GM12874 (cell line): ENCODE measurements around the gene KLHL2.

ENCODE experiments used
- TF ChIP-seq, protein P1 (sequence below): IDR thresholded peaks from 2 replicates; pipeline ENCODE4 v1.5.1; 2011; ENCODE audit warnings: low read depth, mild to moderate bottlenecking, control low read depth, low read length, moderate library complexity; ENCODE audit not compliant: insufficient read depth

The KLHL2 gene

GRCh38 chr4:165177725-165178666 lies 29.4 kb upstream of the KLHL2 start:
- TF ChIP-seq, protein P1, sequence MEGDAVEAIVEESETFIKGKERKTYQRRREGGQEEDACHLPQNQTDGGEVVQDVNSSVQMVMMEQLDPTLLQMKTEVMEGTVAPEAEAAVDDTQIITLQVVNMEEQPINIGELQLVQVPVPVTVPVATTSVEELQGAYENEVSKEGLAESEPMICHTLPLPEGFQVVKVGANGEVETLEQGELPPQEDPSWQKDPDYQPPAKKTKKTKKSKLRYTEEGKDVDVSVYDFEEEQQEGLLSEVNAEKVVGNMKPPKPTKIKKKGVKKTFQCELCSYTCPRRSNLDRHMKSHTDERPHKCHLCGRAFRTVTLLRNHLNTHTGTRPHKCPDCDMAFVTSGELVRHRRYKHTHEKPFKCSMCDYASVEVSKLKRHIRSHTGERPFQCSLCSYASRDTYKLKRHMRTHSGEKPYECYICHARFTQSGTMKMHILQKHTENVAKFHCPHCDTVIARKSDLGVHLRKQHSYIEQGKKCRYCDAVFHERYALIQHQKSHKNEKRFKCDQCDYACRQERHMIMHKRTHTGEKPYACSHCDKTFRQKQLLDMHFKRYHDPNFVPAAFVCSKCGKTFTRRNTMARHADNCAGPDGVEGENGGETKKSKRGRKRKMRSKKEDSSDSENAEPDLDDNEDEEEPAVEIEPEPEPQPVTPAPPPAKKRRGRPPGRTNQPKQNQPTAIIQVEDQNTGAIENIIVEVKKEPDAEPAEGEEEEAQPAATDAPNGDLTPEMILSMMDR, result no peak

GRCh38 chr4:165184220-165184619 lies 23.1 kb upstream of the KLHL2 start:
- TF ChIP-seq, protein P1, result no peak

- TF ChIP-seq, protein P1, result no peak
These were observed 21.9 kb upstream of the KLHL2 start for GRCh38 chr4:165185448-165185847.

GRCh38 chr4:165190591-165191347 lies 16.6 kb upstream of the KLHL2 start:
- TF ChIP-seq, protein P1, result no peak

GRCh38 chr4:165191348-165191656 lies 16.1 kb upstream of the KLHL2 start:
- TF ChIP-seq, protein P1, result no peak

DNA sequence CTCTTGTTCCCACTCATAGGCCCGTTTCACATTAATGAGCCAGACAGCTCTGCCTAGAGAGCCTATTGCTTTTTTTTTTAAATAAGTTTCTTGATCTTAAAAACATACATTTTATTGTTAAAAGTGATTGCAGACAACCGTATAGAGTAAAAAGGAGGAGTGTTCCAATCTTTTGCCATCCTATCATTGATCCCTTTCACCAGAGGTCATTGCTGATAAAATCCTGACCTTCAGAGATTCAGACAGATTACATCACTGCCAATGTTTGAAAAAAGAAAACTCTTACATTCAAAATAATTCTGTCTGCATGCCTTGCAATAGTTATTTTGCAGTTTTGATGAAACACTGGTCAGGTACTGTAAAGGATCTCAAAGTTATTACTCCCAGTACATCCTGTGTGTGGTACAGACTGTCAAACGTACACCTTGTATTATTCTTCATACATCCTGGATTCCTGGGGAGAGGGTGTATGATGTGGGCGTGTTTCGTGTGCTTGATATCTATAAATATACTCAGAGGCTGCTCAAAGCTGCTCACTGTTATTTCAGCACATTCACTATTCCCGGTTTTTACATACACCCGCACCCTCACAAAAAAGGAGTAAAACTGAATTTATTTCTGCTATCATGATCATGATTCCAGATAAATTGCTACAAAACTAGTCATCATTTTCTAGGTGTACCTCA lies 15.4 kb upstream of the KLHL2 start:
- TF ChIP-seq, protein P1, result no peak

DNA sequence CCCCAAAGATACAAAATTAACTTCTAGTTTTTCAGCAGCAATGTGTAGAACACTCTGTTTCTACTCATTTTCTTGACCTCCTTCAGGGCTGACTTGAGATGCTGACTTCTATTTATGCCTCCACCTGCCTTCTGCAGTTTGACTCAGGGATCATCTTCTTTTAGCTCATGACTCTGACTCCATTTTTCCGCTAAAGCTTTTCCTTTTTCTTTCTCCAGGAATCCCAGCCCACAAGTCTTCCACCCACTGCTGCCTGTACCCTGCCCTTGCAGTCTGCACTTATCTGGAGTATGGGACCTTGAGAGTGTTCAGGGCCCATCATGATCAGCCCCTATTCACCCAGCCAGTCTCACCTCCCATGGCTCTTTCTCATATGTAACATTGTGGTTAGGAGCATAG lies 14.9 kb upstream of the KLHL2 start:
- TF ChIP-seq, protein P1, result no peak
